ENCODE results near the gene MYPOP. TPM values are rescaled to one million over a fixed set of nuclear protein-coding genes. Genes with fewer than 3 reads are reported as not detected.
A peak's percentile ranks its signal among the peaks of the same experiment; 100 is the strongest.

The MYPOP gene
- total and polyA plus RNA-seq, 2 of the 13 experiments (the other 11 are each of a cell fraction or from before 2014, with no cell fraction given): 2.3 to 2.7 TPM

DNA sequence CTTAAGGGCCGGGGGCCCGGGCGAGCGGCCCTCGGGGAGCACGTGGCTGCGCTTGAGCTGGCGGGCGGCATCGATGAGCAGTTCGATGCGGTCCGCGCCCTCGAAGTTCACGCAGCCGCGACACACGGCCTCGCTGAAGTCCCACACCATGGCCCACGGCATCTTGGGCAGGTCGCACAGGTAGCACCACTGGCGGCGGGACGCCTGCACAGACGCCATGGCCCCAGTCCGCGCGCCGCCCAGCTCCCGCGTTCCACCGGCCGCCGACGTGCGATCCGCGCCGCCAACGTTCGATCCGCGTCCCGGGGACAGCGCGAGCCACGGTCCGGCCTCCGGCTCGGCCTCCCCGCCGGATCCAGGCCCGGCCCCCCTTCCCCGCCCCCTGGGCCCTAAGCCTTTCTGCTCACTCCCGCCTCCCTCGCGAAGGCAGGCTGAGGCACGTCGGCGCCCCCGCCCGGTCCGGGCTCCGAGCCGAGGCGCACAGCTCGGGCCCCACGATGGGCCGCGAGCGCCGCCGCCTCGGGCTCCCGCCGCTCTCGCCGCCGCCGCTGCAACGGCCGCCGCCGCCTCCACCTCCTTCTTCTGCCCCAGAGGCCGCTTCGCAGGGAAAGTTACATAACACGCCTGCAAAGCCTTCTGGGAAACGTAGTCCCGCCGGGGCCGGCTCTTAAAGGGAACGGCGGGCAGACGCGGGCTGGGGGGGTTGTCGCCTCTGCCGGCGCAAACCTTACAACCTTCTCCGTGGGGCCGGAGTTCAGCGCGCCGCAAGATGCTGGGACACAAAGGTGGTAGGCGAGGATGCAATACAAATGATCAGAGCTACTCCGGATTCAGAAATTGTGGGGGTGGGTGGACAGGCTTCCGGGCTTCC lies 16.6 kb downstream of the MYPOP start, which contains the start of gene IRF2BP1 (continued):
- peak; percentile 39 for TF ChIP-seq DMAP1 (CRISPR knock-in tag; IDR thresholded peaks at IDR 0.05)
- TF ChIP-seq, protein P1, sequence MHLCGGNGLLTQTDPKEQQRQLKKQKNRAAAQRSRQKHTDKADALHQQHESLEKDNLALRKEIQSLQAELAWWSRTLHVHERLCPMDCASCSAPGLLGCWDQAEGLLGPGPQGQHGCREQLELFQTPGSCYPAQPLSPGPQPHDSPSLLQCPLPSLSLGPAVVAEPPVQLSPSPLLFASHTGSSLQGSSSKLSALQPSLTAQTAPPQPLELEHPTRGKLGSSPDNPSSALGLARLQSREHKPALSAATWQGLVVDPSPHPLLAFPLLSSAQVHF (CRISPR knock-in tag; IDR thresholded peaks at IDR 0.05): no peak; the same call in 1 of the 2 replicates
- TF ChIP-seq, protein P2, sequence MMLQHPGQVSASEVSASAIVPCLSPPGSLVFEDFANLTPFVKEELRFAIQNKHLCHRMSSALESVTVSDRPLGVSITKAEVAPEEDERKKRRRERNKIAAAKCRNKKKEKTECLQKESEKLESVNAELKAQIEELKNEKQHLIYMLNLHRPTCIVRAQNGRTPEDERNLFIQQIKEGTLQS (CRISPR knock-in tag; IDR thresholded peaks at IDR 0.05): 0 out of 2 replicates have a peak, but pooled peaks have one; percentile 9
- TF ChIP-seq, protein P3, sequence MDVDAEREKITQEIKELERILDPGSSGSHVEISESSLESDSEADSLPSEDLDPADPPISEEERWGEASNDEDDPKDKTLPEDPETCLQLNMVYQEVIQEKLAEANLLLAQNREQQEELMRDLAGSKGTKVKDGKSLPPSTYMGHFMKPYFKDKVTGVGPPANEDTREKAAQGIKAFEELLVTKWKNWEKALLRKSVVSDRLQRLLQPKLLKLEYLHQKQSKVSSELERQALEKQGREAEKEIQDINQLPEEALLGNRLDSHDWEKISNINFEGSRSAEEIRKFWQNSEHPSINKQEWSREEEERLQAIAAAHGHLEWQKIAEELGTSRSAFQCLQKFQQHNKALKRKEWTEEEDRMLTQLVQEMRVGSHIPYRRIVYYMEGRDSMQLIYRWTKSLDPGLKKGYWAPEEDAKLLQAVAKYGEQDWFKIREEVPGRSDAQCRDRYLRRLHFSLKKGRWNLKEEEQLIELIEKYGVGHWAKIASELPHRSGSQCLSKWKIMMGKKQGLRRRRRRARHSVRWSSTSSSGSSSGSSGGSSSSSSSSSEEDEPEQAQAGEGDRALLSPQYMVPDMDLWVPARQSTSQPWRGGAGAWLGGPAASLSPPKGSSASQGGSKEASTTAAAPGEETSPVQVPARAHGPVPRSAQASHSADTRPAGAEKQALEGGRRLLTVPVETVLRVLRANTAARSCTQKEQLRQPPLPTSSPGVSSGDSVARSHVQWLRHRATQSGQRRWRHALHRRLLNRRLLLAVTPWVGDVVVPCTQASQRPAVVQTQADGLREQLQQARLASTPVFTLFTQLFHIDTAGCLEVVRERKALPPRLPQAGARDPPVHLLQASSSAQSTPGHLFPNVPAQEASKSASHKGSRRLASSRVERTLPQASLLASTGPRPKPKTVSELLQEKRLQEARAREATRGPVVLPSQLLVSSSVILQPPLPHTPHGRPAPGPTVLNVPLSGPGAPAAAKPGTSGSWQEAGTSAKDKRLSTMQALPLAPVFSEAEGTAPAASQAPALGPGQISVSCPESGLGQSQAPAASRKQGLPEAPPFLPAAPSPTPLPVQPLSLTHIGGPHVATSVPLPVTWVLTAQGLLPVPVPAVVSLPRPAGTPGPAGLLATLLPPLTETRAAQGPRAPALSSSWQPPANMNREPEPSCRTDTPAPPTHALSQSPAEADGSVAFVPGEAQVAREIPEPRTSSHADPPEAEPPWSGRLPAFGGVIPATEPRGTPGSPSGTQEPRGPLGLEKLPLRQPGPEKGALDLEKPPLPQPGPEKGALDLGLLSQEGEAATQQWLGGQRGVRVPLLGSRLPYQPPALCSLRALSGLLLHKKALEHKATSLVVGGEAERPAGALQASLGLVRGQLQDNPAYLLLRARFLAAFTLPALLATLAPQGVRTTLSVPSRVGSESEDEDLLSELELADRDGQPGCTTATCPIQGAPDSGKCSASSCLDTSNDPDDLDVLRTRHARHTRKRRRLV (CRISPR knock-in tag; IDR thresholded peaks at IDR 0.05): no peak
- TF ChIP-seq BCL6 (CRISPR knock-in tag; IDR thresholded peaks at IDR 0.05): 0 out of 2 replicates have a peak, but pooled peaks have one; percentile 9
- no peak for TF ChIP-seq PAF1 (CRISPR knock-in tag; IDR thresholded peaks at IDR 0.05)
- TF ChIP-seq, protein P4, sequence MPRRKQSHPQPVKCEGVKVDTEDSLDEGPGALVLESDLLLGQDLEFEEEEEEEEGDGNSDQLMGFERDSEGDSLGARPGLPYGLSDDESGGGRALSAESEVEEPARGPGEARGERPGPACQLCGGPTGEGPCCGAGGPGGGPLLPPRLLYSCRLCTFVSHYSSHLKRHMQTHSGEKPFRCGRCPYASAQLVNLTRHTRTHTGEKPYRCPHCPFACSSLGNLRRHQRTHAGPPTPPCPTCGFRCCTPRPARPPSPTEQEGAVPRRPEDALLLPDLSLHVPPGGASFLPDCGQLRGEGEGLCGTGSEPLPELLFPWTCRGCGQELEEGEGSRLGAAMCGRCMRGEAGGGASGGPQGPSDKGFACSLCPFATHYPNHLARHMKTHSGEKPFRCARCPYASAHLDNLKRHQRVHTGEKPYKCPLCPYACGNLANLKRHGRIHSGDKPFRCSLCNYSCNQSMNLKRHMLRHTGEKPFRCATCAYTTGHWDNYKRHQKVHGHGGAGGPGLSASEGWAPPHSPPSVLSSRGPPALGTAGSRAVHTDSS (CRISPR knock-in tag; conservative IDR thresholded peaks at IDR 0.05): 0 out of 2 replicates have a peak, but pooled peaks have one; percentile 51
- TF ChIP-seq HES4 (CRISPR knock-in tag; IDR thresholded peaks at IDR 0.05; ENCODE audit: borderline replicate concordance): 0 out of 2 replicates have a peak, but pooled peaks have one; percentile 67
- TF ChIP-seq, protein P5, sequence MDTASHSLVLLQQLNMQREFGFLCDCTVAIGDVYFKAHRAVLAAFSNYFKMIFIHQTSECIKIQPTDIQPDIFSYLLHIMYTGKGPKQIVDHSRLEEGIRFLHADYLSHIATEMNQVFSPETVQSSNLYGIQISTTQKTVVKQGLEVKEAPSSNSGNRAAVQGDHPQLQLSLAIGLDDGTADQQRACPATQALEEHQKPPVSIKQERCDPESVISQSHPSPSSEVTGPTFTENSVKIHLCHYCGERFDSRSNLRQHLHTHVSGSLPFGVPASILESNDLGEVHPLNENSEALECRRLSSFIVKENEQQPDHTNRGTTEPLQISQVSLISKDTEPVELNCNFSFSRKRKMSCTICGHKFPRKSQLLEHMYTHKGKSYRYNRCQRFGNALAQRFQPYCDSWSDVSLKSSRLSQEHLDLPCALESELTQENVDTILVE (CRISPR knock-in tag; IDR thresholded peaks at IDR 0.05): peak; percentile 79
- TF ChIP-seq, protein P6, sequence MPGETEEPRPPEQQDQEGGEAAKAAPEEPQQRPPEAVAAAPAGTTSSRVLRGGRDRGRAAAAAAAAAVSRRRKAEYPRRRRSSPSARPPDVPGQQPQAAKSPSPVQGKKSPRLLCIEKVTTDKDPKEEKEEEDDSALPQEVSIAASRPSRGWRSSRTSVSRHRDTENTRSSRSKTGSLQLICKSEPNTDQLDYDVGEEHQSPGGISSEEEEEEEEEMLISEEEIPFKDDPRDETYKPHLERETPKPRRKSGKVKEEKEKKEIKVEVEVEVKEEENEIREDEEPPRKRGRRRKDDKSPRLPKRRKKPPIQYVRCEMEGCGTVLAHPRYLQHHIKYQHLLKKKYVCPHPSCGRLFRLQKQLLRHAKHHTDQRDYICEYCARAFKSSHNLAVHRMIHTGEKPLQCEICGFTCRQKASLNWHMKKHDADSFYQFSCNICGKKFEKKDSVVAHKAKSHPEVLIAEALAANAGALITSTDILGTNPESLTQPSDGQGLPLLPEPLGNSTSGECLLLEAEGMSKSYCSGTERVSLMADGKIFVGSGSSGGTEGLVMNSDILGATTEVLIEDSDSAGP (CRISPR knock-in tag; IDR thresholded peaks at IDR 0.05; ENCODE audit: borderline replicate concordance): peak; percentile 99
- TF ChIP-seq, protein P7, sequence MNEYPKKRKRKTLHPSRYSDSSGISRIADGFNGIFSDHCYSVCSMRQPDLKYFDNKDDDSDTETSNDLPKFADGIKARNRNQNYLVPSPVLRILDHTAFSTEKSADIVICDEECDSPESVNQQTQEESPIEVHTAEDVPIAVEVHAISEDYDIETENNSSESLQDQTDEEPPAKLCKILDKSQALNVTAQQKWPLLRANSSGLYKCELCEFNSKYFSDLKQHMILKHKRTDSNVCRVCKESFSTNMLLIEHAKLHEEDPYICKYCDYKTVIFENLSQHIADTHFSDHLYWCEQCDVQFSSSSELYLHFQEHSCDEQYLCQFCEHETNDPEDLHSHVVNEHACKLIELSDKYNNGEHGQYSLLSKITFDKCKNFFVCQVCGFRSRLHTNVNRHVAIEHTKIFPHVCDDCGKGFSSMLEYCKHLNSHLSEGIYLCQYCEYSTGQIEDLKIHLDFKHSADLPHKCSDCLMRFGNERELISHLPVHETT (CRISPR knock-in tag; conservative IDR thresholded peaks at IDR 0.05): peak; percentile 85
- peak; percentile 97 for TF ChIP-seq ZNF777 (CRISPR knock-in tag; IDR thresholded peaks at IDR 0.05)
- peak; percentile 36; the same call in 1 of the 2 replicates for TF ChIP-seq ELF1 (CRISPR knock-in tag; IDR thresholded peaks at IDR 0.05)
- TF ChIP-seq AGO1 (IDR thresholded peaks at IDR 0.05; ENCODE audit: low read depth, low read length, poor library complexity, severe bottlenecking): peak; percentile 95
- TF ChIP-seq IRX3 (CRISPR knock-in tag; IDR thresholded peaks at IDR 0.05; ENCODE audit: borderline replicate concordance, low read depth): 0 out of 2 replicates have a peak, but pooled peaks have one; percentile 2
